HEK293T (cell line): ENCODE data around the gene TMBIM6.
"Not testable (repeated sequence)": the region's sequence is repeated elsewhere in the genome, so short reads cannot be mapped to it uniquely, and the experiment has no call there.

Experiments
- BHLHE40 ChIP-seq: fragments of 450-650 bp; IDR thresholded peaks from 2 replicates; pipeline ENCODE4 v1.6.1; 2016; ENCODE audit warnings: mild to moderate bottlenecking, moderate library complexity, borderline replicate concordance
- CTBP1 ChIP-seq: fragments of 450-650 bp; IDR thresholded peaks from 2 replicates; pipeline ENCODE4 v1.6.1; 2016; ENCODE audit warnings: borderline replicate concordance
- ELF4 ChIP-seq: fragments of 450-650 bp; IDR thresholded peaks from 2 replicates; pipeline ENCODE4 v1.6.1; 2017; ENCODE audit warnings: antibody characterized with exemption
- SUZ12 ChIP-seq: fragments of 450-650 bp; IDR thresholded peaks from 2 replicates; pipeline ENCODE4 v1.6.1; 2016; ENCODE audit warnings: mild to moderate bottlenecking

DNA sequence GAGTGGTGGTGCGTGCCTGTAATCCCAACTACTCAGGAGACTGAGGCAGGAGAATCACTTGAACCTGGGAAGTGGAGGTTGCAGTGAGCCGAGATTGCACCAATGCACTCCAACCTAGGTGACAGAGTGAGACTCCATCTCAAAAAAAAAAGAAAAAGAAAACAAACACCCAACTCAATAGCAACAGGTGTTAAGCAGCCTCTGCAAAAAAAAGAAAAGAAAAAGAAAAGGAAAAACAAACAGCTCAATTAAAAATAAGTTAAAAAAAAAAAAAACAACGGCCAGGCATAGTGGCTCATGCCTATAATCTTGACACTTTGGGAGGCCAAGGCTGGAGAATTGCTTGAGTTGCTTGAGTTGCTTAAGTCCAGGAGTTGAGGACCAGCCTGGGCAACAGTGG is 23.6 kb upstream of the TMBIM6 start:
- not testable (repeated sequence) for TF ChIP-seq ELF4, SUZ12, CTBP1, BHLHE40
